B cell (primary cell): Measurements from ENCODE around the gene DOCK1.

ENCODE experiments used
- CTCF ChIP-seq: fragments of 200-600 bp; IDR thresholded peaks from one replicate; pipeline ENCODE4 v1.8.0; 2022; ENCODE audit warnings: antibody characterized with exemption, mild to moderate bottlenecking
- EZH2 ChIP-seq: IDR thresholded peaks from 2 replicates; pipeline ENCODE4 v1.6.1; 2012; ENCODE audit warnings: borderline replicate concordance, low read depth, mild to moderate bottlenecking, moderate library complexity, low read length; ENCODE audit not compliant: insufficient read depth, poor library complexity, severe bottlenecking

DNA sequence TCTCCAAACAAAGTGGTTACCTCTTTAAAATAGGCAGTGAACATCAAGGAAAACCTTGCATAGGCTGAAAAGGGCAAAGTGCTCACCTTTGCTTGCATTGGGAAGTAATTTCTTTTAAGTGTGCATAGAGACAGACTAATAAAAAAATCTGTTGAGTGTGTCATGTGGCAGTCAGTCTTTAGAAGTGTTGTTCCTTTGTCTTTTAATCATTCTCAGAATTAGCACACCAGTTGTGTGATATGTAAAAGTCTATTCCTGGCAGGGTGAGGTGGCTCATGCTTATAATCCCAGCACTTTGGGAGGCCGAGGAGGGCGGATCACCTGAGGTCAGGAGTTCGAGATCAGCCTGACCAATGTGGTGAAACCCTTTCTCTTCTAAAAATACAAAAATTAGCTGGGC lies 174.2 kb downstream of the DOCK1 start:
- TF ChIP-seq CTCF, result no peak
- no peak for TF ChIP-seq EZH2
